ENCODE measurements around the gene NTSR1. TPM values are rescaled to one million over a fixed set of nuclear protein-coding genes. Genes with fewer than 3 reads are reported as not detected.

Gene NTSR1
- 1 to 10 TPM in 1 of 2 donors, under 1 TPM in 1; 0.46 to 1.1 TPM for total RNA-seq
- polyA plus RNA-seq = 1 to 10 TPM in 1 of 2 donors, under 1 TPM in 1; 0.02 to 3.7 TPM
- long read RNA-seq, donor 1 = 0 reads
- long read RNA-seq, donor 2 = 0 reads
- long read RNA-seq, donor 3 = 0 reads
- long read RNA-seq, donor 4 = 0 reads
- long read RNA-seq, donor 5 = 0 reads

DNA sequence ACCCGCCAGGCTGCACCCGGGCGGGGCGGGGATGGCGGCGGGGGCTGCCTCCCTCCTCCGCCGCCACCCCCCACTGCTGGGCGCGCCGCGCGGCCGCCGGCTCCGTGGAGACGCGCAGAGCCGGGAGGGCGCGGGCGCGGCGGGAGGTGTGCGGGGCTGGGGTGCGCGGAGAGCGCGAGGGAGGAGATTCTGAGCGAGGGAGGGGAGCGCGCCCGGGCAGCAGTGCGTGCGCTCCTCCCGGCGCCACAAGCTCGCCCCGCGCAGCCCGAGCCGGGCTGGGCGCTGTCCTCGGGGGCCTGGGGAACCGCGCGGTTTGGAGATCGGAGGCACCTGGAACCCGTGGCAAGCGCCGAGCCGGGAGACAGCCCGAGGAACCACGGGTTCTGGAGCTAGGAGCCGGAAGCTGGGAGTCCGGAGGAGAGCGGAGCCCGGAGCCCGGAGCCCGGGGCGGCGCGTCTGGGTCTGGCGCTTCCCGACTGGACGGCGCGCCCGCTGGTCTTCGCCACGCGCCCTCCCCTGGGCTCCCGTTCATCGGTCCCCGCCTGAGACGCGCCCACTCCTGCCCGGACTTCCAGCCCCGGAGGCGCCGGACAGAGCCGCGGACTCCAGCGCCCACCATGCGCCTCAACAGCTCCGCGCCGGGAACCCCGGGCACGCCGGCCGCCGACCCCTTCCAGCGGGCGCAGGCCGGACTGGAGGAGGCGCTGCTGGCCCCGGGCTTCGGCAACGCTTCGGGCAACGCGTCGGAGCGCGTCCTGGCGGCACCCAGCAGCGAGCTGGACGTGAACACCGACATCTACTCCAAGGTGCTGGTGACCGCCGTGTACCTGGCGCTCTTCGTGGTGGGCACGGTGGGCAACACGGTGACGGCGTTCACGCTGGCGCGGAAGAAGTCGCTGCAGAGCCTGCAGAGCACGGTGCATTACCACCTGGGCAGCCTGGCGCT lies at the start of gene NTSR1:
Gene NTSR1 (plus strand): TSS at position 246 of the 946 bp plus-strand sequence. CDS start 372 bp downstream, at position 618.
- H3K9ac ChIP-seq (ENCODE audit: insufficient read depth in 1 of 2, low read length in 2 of 2) = no peak within 1 kb of the TSS
- H3K36me3 ChIP-seq (ENCODE audit: control insufficient read depth in 4 of 4, insufficient read depth in 4 of 4, low read length in 4 of 4) = no peaks in the 10 kb centered on the region
- H3K9me3 ChIP-seq (ENCODE audit: control insufficient read depth in 4 of 4, insufficient read depth in 3 of 4, low read length in 3 of 4) = no peaks in the 10 kb centered on the region
- TF ChIP-seq, protein P1, sequence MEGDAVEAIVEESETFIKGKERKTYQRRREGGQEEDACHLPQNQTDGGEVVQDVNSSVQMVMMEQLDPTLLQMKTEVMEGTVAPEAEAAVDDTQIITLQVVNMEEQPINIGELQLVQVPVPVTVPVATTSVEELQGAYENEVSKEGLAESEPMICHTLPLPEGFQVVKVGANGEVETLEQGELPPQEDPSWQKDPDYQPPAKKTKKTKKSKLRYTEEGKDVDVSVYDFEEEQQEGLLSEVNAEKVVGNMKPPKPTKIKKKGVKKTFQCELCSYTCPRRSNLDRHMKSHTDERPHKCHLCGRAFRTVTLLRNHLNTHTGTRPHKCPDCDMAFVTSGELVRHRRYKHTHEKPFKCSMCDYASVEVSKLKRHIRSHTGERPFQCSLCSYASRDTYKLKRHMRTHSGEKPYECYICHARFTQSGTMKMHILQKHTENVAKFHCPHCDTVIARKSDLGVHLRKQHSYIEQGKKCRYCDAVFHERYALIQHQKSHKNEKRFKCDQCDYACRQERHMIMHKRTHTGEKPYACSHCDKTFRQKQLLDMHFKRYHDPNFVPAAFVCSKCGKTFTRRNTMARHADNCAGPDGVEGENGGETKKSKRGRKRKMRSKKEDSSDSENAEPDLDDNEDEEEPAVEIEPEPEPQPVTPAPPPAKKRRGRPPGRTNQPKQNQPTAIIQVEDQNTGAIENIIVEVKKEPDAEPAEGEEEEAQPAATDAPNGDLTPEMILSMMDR (IDR thresholded peaks at IDR 0.05; ENCODE audit: control extremely low read depth, extremely low read depth) = no peak
- H3K27me3 ChIP-seq (ENCODE audit: control insufficient read depth in 3 of 3, insufficient read depth in 3 of 3, low read length in 2 of 3) = peaks cover 13 to 46% (median 30%) of the 10 kb centered on the region in 3 donors
- no peak within 1 kb of the TSS for H3K4me3 ChIP-seq
- 8 to 11% methylated on average over 103 to 124 of the region's 124 CpGs for WGBS, 2 donors
- H3K4me1 ChIP-seq (ENCODE audit: control insufficient read depth in 5 of 5, insufficient read depth in 5 of 5, low read length in 5 of 5) = peaks cover 0 to 6% (median 0%) of the 10 kb centered on the region in 5 donors
- no peak for DNase-seq
- H3K27ac ChIP-seq (ENCODE audit: low read depth in 1 of 2, low read length in 1 of 2) = no peak within 1 kb of the TSS
- no peak for ATAC-seq (ENCODE audit: insufficient read depth, low FRiP score)

GRCh38 chr20:62659488-62660239 lies 49.0 kb upstream of the NTSR1 start:
- H3K36me3 ChIP-seq (ENCODE audit: control insufficient read depth in 4 of 4, insufficient read depth in 4 of 4, low read length in 4 of 4) = peaks cover 0 to 14% (median 0%) of the 10 kb centered on the region in 4 donors
- ATAC-seq (ENCODE audit: insufficient read depth, low FRiP score) (no peak), DNase-seq (no peak)
- no peak overlapping the region for H3K27ac ChIP-seq (ENCODE audit: low read depth in 1 of 2, low read length in 1 of 2)
- TF ChIP-seq, protein P1 (IDR thresholded peaks at IDR 0.05; ENCODE audit: control extremely low read depth, extremely low read depth) = no peak
- H3K9ac ChIP-seq (ENCODE audit: insufficient read depth in 1 of 2, low read length in 2 of 2) = no peak overlapping the region
- WGBS, 2 donors = 89 to 92% methylated on average over 28 to 29 of the region's 29 CpGs
- peaks cover 0 to 2% (median 0%) of the 10 kb centered on the region in 4 donors for H3K9me3 ChIP-seq (ENCODE audit: control insufficient read depth in 4 of 4, insufficient read depth in 3 of 4, low read length in 3 of 4)
- no peaks in the 10 kb centered on the region for H3K27me3 ChIP-seq (ENCODE audit: control insufficient read depth in 3 of 3, insufficient read depth in 3 of 3, low read length in 2 of 3)
- H3K4me1 ChIP-seq (ENCODE audit: control insufficient read depth in 5 of 5, insufficient read depth in 5 of 5, low read length in 5 of 5) = peaks cover 0 to 4% (median 0%) of the 10 kb centered on the region in 5 donors
- H3K4me3 ChIP-seq = no peak overlapping the region

GRCh38 chr20:62660240-62660615 lies 48.4 kb upstream of the NTSR1 start:
- TF ChIP-seq, protein P1 (IDR thresholded peaks at IDR 0.05; ENCODE audit: control extremely low read depth, extremely low read depth) = no peak
- Histone ChIP-seq H3K9me3 (ENCODE audit: control insufficient read depth in 4 of 4, insufficient read depth in 3 of 4, low read length in 3 of 4) (peaks cover 0 to 2% (median 0%) of the 10 kb centered on the region in 4 donors), H3K27ac (ENCODE audit: low read depth in 1 of 2, low read length in 1 of 2) (no peak overlapping the region), H3K4me3 (no peak overlapping the region), H3K27me3 (ENCODE audit: control insufficient read depth in 3 of 3, insufficient read depth in 3 of 3, low read length in 2 of 3) (no peaks in the 10 kb centered on the region), H3K9ac (ENCODE audit: insufficient read depth in 1 of 2, low read length in 2 of 2) (no peak overlapping the region), H3K4me1 (ENCODE audit: control insufficient read depth in 5 of 5, insufficient read depth in 5 of 5, low read length in 5 of 5) (peaks cover 0 to 3% (median 0%) of the 10 kb centered on the region in 5 donors), H3K36me3 (ENCODE audit: control insufficient read depth in 4 of 4, insufficient read depth in 4 of 4, low read length in 4 of 4) (peaks cover 0 to 14% (median 0%) of the 10 kb centered on the region in 4 donors)
- WGBS, 2 donors = 93 to 96% methylated on average over 15 of the region's 15 CpGs
- no peak for DNase-seq
- no peak for ATAC-seq (ENCODE audit: insufficient read depth, low FRiP score)
